Activated CD8-positive, alpha-beta memory T cell treated with anti-CD3 and anti-CD28 coated beads, Interleukin-2, amount 50 U/mL, for 4 hours (primary cell): ENCODE results near the gene PRKCA.
"Not testable (repeated sequence)": the region's sequence is repeated elsewhere in the genome, so short reads cannot be mapped to it uniquely, and the experiment has no call there.

ENCODE experiments used
- DNase-seq: peaks from one replicate; pipeline ENCODE4 v3.0.0-alpha.2; 2020

Gene PRKCA

GRCh38 chr17:66698270-66698669, 395.9 kb downstream of the PRKCA start:
- no peak for DNase-seq

DNA sequence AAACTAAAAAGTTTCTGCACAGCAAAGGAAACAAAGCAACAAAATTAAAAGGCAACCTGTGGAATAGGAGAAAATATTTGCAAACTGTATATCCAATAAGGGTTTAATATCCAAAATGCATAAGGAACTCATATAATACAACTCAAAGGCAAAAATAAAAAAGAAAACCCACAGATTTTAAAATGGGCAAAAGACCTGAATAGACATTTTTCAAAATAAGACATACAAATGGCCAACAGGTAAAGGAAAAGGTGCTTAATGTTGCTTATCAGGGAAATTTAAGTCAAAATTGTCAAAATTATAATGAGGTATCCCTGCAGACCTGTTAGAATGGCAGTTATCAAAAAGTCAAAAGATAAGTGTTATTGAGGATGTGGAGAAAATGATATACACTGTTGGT, 399.0 kb downstream of the PRKCA start:
- DNase-seq, result no peak

- no peak for DNase-seq
Measured at GRCh38 chr17:66702106-66702936, 399.9 kb downstream of the PRKCA start.

- no peak for DNase-seq
Measured at GRCh38 chr17:66704858-66705520, 402.6 kb downstream of the PRKCA start.

- no peak for DNase-seq
Measured at GRCh38 chr17:66706851-66707450, 404.5 kb downstream of the PRKCA start.

DNA sequence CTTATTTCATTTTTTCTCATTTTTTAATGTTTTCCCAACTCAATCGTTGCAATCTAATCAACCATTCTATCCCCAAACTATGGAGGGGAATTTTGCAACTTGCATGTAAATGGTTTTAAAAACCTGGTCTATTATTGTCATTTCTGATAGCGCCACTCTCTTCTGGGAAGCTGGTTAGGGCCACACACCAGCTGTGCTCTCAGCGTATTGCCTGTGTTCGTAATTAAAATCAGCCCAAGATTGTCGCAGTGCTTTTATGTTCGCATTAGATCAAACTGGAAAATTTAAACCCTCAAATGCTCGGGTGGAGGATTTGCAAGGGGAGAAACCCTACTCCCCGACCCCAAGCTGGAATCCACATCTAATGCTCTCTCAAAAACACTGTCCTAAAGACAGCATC, 409.0 kb downstream of the PRKCA start:
- DNase-seq, result no peak

DNA sequence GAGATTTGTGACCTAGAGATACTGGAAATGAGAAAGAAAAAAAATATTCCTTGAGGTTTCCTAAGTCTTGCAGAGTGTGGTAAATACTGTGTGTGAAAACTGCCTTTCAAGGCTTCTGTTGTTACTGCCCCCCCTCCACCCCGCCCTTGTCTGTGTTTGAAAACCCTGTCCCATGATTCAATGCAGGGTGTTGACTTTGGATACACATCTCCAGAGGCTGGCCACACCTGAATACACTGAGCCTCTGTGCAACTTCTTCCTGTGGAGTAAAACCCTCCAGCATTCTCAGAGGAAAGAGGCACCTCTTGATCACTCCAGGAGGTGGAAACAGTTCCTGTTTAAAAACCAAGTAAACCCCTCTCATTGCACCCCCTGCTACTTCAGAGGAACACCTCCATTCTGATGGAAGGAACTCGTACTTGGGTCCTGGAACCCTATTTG, 409.5 kb downstream of the PRKCA start:
- DNase-seq, result no peak

DNA sequence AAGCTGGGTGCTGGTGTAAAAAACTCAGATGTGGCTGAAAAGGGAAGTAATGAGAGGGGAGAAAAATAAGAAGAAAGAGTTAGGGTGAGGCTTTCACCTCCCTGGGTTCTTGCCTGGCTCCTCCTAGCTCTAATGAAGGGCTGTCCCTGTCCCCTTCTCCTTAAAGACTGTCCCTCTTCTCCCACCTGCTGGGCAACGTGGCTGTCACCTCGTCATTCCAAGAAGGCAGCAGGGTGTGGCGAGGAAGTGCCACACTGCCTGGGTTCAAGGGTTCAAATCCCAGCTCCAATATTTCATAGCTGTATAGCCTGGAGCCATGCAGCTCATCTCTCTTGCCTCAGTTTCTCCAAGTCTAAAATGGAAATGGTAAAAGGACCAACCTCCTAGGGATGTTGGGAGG, 410.0 kb downstream of the PRKCA start:
- DNase-seq, result no peak

- DNase-seq, result not testable (repeated sequence)
Measured at GRCh38 chr17:66713021-66713532, 410.7 kb downstream of the PRKCA start.

DNA sequence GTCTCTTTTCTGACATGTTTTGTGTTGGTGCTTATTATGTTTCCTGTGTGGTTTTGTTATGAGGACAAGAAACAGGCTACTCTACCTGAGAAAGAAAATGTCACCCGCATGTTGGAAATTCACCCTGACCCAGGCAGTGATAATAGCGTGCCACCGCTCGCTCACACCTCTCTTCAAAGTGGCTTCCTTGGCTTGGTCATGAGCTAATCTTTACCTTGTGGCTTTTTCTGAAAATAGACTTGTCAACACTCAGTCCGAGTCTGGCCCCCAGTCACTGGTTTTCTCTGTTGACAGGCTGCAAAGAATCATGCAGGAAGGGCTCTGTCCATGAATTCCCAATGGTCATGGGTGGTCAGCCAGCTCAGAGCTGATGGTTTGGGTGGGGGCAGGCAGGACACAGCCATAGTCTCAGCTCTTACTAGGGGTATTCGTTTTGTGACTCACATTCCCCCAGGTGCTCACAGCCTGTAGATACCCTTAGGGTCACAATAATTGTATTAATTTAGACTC, 411.2 kb downstream of the PRKCA start:
- no peak for DNase-seq

GRCh38 chr17:66714046-66715023, 411.9 kb downstream of the PRKCA start:
- DNase-seq, result no peak

DNA sequence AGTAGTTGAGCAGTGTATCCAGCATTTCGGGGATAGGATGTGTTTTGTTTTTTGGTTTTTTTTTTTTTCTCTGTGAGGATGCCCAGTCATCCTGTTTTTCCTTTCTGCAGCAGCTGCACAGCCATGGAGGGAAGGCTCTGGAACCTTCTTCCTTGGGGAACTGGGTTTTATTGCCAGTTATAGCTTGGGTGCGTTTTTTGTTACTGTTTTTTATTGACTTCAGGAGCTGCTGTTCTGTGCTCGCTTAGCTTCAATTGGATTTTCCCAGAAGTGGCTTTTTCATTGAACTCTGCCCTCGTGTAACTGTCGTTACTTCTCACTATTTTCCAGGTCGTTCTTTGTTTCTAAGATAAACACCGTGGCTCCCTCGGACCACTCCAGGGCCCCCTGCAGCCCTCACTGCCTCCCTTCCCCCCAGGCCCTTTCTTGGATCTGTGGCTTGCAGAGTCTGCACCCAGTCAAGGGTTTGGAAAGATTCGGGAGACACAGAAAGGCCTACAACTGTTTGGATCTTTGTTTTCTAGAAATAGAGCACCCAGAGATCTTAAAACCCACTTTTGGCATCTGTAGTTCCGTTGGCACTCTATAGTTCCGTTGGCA, 412.8 kb downstream of the PRKCA start:
- DNase-seq, result no peak

- DNase-seq, result no peak
Measured at GRCh38 chr17:66715745-66716156, 413.3 kb downstream of the PRKCA start.

GRCh38 chr17:66716236-66717026, 414.0 kb downstream of the PRKCA start:
- DNase-seq, result no peak

GRCh38 chr17:66717641-66718058, 415.2 kb downstream of the PRKCA start:
- no peak for DNase-seq

- DNase-seq, result no peak
Measured at GRCh38 chr17:66720027-66720426, 417.6 kb downstream of the PRKCA start.

DNA sequence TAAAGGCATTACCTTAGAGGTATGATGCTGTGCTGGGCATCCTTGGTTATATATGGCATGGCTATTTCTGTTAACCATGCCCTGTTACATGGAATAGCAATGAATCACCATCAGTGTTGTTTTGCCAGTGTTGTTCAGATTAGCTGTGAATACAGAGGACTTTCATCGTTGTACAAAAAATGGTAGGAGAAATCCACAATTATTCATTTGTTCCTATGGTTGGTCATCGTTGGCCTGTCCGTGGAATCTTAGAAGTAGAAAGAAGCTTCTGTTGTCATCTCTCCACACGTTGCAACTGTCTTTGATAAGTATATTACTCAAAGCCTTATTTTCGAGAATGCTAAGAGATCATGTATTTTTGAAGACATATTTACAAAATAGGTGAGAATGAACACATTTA, 418.2 kb downstream of the PRKCA start:
- no peak for DNase-seq

- DNase-seq, result no peak
Measured at GRCh38 chr17:66722341-66722740, 419.9 kb downstream of the PRKCA start.

- DNase-seq, result no peak
Measured at GRCh38 chr17:66724581-66725341, 422.3 kb downstream of the PRKCA start.

GRCh38 chr17:66725438-66725837, 423.0 kb downstream of the PRKCA start:
- DNase-seq, result not testable (repeated sequence)
